GM23248 (cell line): ENCODE measurements around the gene ELMOD1.

Experiments used
- EZH2 ChIP-seq: fragments of 200-600 bp; sonication (generic); IDR thresholded peaks from 2 replicates; pipeline ENCODE4 v1.6.1; 2018; ENCODE audit warnings: antibody characterized with exemption, mild to moderate bottlenecking; ENCODE audit not compliant: insufficient read depth, poor library complexity, severe bottlenecking
- EZH2phosphoT487 ChIP-seq: fragments of 200-600 bp; sonication (generic); IDR thresholded peaks from 2 replicates; pipeline ENCODE4 v1.6.1; 2018; ENCODE audit warnings: antibody characterized with exemption, moderate library complexity, mild to moderate bottlenecking, low read depth; ENCODE audit not compliant: insufficient read depth

DNA sequence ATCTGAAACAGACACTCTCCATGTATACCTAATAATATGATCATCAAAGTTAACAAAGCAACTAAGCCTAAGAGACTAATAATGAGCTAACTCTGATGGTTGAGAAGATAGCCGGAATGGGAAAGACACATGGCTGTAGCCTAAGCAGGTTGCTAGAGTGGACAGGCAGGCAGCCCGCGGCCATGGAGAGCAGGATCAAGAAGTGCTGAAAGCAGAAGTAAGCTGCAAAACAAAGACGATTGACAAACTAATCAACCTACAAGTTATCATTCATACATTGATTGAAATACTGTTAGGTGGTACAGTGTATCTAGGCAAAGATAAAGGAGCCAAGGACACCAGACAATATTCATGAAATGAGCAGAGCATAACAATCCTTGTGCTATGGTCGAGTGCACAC, 91.6 kb downstream of the ELMOD1 start:
- no peak for TF ChIP-seq EZH2
- TF ChIP-seq EZH2phosphoT487, result no peak
